ENCODE measurements around the gene ABRAXAS1.
"Not testable (repeated sequence)": the region's sequence is repeated elsewhere in the genome, so short reads cannot be mapped to it uniquely, and the experiment has no call there.

DNA sequence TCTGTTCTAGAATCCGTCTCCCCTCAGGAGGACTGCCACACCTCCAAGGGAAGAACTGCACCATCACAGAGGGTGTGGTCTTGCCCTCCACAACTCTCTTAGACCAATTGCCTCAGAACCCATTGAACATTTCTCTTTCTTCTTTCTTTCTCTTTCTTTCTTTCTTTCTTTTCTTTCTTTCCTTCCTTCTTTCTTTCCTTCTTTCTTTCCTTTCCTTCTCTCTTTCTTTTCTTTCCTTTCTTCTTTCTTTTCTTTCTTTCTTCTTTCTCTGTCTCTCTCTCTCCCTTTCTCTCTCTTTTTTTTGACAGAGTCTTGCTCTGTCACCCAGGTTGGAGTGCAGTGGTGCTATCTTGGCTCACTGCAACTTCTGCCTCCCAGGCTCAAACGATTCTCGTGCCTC lies 16.8 kb upstream of the ABRAXAS1 start:
- TF ChIP-seq EZH2phosphoT487 (IDR thresholded peaks at IDR 0.05; ENCODE audit: low read depth, severe bottlenecking, unreplicated experiment): not testable (repeated sequence)
- TF ChIP-seq, protein P1, sequence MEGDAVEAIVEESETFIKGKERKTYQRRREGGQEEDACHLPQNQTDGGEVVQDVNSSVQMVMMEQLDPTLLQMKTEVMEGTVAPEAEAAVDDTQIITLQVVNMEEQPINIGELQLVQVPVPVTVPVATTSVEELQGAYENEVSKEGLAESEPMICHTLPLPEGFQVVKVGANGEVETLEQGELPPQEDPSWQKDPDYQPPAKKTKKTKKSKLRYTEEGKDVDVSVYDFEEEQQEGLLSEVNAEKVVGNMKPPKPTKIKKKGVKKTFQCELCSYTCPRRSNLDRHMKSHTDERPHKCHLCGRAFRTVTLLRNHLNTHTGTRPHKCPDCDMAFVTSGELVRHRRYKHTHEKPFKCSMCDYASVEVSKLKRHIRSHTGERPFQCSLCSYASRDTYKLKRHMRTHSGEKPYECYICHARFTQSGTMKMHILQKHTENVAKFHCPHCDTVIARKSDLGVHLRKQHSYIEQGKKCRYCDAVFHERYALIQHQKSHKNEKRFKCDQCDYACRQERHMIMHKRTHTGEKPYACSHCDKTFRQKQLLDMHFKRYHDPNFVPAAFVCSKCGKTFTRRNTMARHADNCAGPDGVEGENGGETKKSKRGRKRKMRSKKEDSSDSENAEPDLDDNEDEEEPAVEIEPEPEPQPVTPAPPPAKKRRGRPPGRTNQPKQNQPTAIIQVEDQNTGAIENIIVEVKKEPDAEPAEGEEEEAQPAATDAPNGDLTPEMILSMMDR (IDR thresholded peaks at IDR 0.05; ENCODE audit: poor library complexity): not testable (repeated sequence)
